Measurements from ENCODE around the gene LYRM4.

Gene LYRM4

GRCh38 chr6:5293692-5294091 lies 32.9 kb upstream of the LYRM4 start:
- H3K9me3 ChIP-seq (ENCODE audit: control insufficient read depth, insufficient read depth, low read depth, low read length) = no peaks in the 10 kb centered on the region
- H3K4me3 ChIP-seq (ENCODE audit: low read depth, low read length) = no peak overlapping the region
- H3K27ac ChIP-seq (ENCODE audit: low read depth, low read length) = no peak overlapping the region
- H3K36me3 ChIP-seq (ENCODE audit: control insufficient read depth, insufficient read depth, low read length) = no peaks in the 10 kb centered on the region
- H3K9ac ChIP-seq (ENCODE audit: low read length) = no peak overlapping the region
- H3K4me1 ChIP-seq (ENCODE audit: control insufficient read depth, insufficient read depth, low read length) = peaks cover 10% of the 10 kb centered on the region
- no peaks in the 10 kb centered on the region for H3K27me3 ChIP-seq (ENCODE audit: control insufficient read depth, insufficient read depth, low read length)

GRCh38 chr6:5292154-5292553 lies 31.4 kb upstream of the LYRM4 start:
- no peak overlapping the region for H3K9ac ChIP-seq (ENCODE audit: low read length)
- no peak overlapping the region for H3K4me3 ChIP-seq (ENCODE audit: low read depth, low read length)
- peaks cover 17% of the 10 kb centered on the region for H3K4me1 ChIP-seq (ENCODE audit: control insufficient read depth, insufficient read depth, low read length)
- H3K27me3 ChIP-seq (ENCODE audit: control insufficient read depth, insufficient read depth, low read length) = no peaks in the 10 kb centered on the region
- H3K9me3 ChIP-seq (ENCODE audit: control insufficient read depth, insufficient read depth, low read depth, low read length) = no peaks in the 10 kb centered on the region
- H3K27ac ChIP-seq (ENCODE audit: low read depth, low read length) = no peak overlapping the region
- H3K36me3 ChIP-seq (ENCODE audit: control insufficient read depth, insufficient read depth, low read length) = no peaks in the 10 kb centered on the region

GRCh38 chr6:5290500-5290899 lies 29.8 kb upstream of the LYRM4 start:
- peaks cover 17% of the 10 kb centered on the region for H3K4me1 ChIP-seq (ENCODE audit: control insufficient read depth, insufficient read depth, low read length)

GRCh38 chr6:5290097-5290496 lies 29.3 kb upstream of the LYRM4 start:
- Histone ChIP-seq H3K36me3 (ENCODE audit: control insufficient read depth, insufficient read depth, low read length) (no peaks in the 10 kb centered on the region), H3K27me3 (ENCODE audit: control insufficient read depth, insufficient read depth, low read length) (no peaks in the 10 kb centered on the region), H3K9ac (ENCODE audit: low read length) (no peak overlapping the region), H3K4me1 (ENCODE audit: control insufficient read depth, insufficient read depth, low read length) (peaks cover 17% of the 10 kb centered on the region), H3K4me3 (ENCODE audit: low read depth, low read length) (no peak overlapping the region), H3K9me3 (ENCODE audit: control insufficient read depth, insufficient read depth, low read depth, low read length) (no peaks in the 10 kb centered on the region), H3K27ac (ENCODE audit: low read depth, low read length) (no peak overlapping the region)

More at GRCh38 chr6:5290500-5290899, 29.8 kb upstream of the LYRM4 start:
- no peaks in the 10 kb centered on the region for H3K36me3 ChIP-seq (ENCODE audit: control insufficient read depth, insufficient read depth, low read length)
- no peak overlapping the region for H3K9ac ChIP-seq (ENCODE audit: low read length)
- H3K9me3 ChIP-seq (ENCODE audit: control insufficient read depth, insufficient read depth, low read depth, low read length) = no peaks in the 10 kb centered on the region
- H3K4me3 ChIP-seq (ENCODE audit: low read depth, low read length) = no peak overlapping the region
- H3K27ac ChIP-seq (ENCODE audit: low read depth, low read length) = no peak overlapping the region
- no peaks in the 10 kb centered on the region for H3K27me3 ChIP-seq (ENCODE audit: control insufficient read depth, insufficient read depth, low read length)

GRCh38 chr6:5287966-5288297 lies 27.2 kb upstream of the LYRM4 start:
- Histone ChIP-seq H3K36me3 (ENCODE audit: control insufficient read depth, insufficient read depth, low read length) (no peaks in the 10 kb centered on the region), H3K27me3 (ENCODE audit: control insufficient read depth, insufficient read depth, low read length) (no peaks in the 10 kb centered on the region), H3K27ac (ENCODE audit: low read depth, low read length) (no peak overlapping the region), H3K9ac (ENCODE audit: low read length) (no peak overlapping the region), H3K4me3 (ENCODE audit: low read depth, low read length) (no peak overlapping the region), H3K4me1 (ENCODE audit: control insufficient read depth, insufficient read depth, low read length) (peaks cover 10% of the 10 kb centered on the region), H3K9me3 (ENCODE audit: control insufficient read depth, insufficient read depth, low read depth, low read length) (no peaks in the 10 kb centered on the region)

GRCh38 chr6:5287205-5287965 lies 26.6 kb upstream of the LYRM4 start:
- Histone ChIP-seq H3K9me3 (ENCODE audit: control insufficient read depth, insufficient read depth, low read depth, low read length) (no peaks in the 10 kb centered on the region), H3K4me3 (ENCODE audit: low read depth, low read length) (no peak overlapping the region), H3K27me3 (ENCODE audit: control insufficient read depth, insufficient read depth, low read length) (no peaks in the 10 kb centered on the region), H3K36me3 (ENCODE audit: control insufficient read depth, insufficient read depth, low read length) (no peaks in the 10 kb centered on the region), H3K4me1 (ENCODE audit: control insufficient read depth, insufficient read depth, low read length) (peaks cover 7% of the 10 kb centered on the region), H3K9ac (ENCODE audit: low read length) (no peak overlapping the region), H3K27ac (ENCODE audit: low read depth, low read length) (no peak overlapping the region)

GRCh38 chr6:5286780-5287179 lies 26.0 kb upstream of the LYRM4 start:
- H3K27me3 ChIP-seq (ENCODE audit: control insufficient read depth, insufficient read depth, low read length) = no peaks in the 10 kb centered on the region
- H3K36me3 ChIP-seq (ENCODE audit: control insufficient read depth, insufficient read depth, low read length) = no peaks in the 10 kb centered on the region
- H3K9ac ChIP-seq (ENCODE audit: low read length) = no peak overlapping the region
- H3K27ac ChIP-seq (ENCODE audit: low read depth, low read length) = no peak overlapping the region
- H3K4me1 ChIP-seq (ENCODE audit: control insufficient read depth, insufficient read depth, low read length) = peaks cover 13% of the 10 kb centered on the region
- no peak overlapping the region for H3K4me3 ChIP-seq (ENCODE audit: low read depth, low read length)
- H3K9me3 ChIP-seq (ENCODE audit: control insufficient read depth, insufficient read depth, low read depth, low read length) = no peaks in the 10 kb centered on the region

- H3K9ac ChIP-seq (ENCODE audit: low read length) = no peak overlapping the region
- no peak overlapping the region for H3K27ac ChIP-seq (ENCODE audit: low read depth, low read length)
- H3K4me3 ChIP-seq (ENCODE audit: low read depth, low read length) = no peak overlapping the region
These were observed 24.8 kb upstream of the LYRM4 start for GRCh38 chr6:5285526-5285925.

GRCh38 chr6:5285081-5285480 lies 24.3 kb upstream of the LYRM4 start:
- no peak overlapping the region for H3K4me3 ChIP-seq (ENCODE audit: low read depth, low read length)
- H3K9ac ChIP-seq (ENCODE audit: low read length) = no peak overlapping the region
- no peak overlapping the region for H3K27ac ChIP-seq (ENCODE audit: low read depth, low read length)
- H3K36me3 ChIP-seq (ENCODE audit: control insufficient read depth, insufficient read depth, low read length) = no peaks in the 10 kb centered on the region
- H3K4me1 ChIP-seq (ENCODE audit: control insufficient read depth, insufficient read depth, low read length) = peaks cover 14% of the 10 kb centered on the region
- H3K27me3 ChIP-seq (ENCODE audit: control insufficient read depth, insufficient read depth, low read length) = no peaks in the 10 kb centered on the region
- H3K9me3 ChIP-seq (ENCODE audit: control insufficient read depth, insufficient read depth, low read depth, low read length) = no peaks in the 10 kb centered on the region

More at GRCh38 chr6:5285526-5285925, 24.8 kb upstream of the LYRM4 start:
- Histone ChIP-seq H3K27me3 (ENCODE audit: control insufficient read depth, insufficient read depth, low read length) (no peaks in the 10 kb centered on the region), H3K9me3 (ENCODE audit: control insufficient read depth, insufficient read depth, low read depth, low read length) (no peaks in the 10 kb centered on the region), H3K36me3 (ENCODE audit: control insufficient read depth, insufficient read depth, low read length) (no peaks in the 10 kb centered on the region), H3K4me1 (ENCODE audit: control insufficient read depth, insufficient read depth, low read length) (peaks cover 14% of the 10 kb centered on the region)

- H3K9me3 ChIP-seq (ENCODE audit: control insufficient read depth, insufficient read depth, low read depth, low read length) = no peaks in the 10 kb centered on the region
- no peak overlapping the region for H3K9ac ChIP-seq (ENCODE audit: low read length)
- H3K27me3 ChIP-seq (ENCODE audit: control insufficient read depth, insufficient read depth, low read length) = no peaks in the 10 kb centered on the region
- H3K36me3 ChIP-seq (ENCODE audit: control insufficient read depth, insufficient read depth, low read length) = no peaks in the 10 kb centered on the region
- no peak overlapping the region for H3K27ac ChIP-seq (ENCODE audit: low read depth, low read length)
- peaks cover 11% of the 10 kb centered on the region for H3K4me1 ChIP-seq (ENCODE audit: control insufficient read depth, insufficient read depth, low read length)
- H3K4me3 ChIP-seq (ENCODE audit: low read depth, low read length) = no peak overlapping the region
These were observed 21.5 kb upstream of the LYRM4 start for GRCh38 chr6:5282191-5282623.

GRCh38 chr6:5280920-5281319 lies 20.2 kb upstream of the LYRM4 start:
- Histone ChIP-seq H3K27ac (ENCODE audit: low read depth, low read length) (no peak overlapping the region), H3K4me3 (ENCODE audit: low read depth, low read length) (no peak overlapping the region), H3K9me3 (ENCODE audit: control insufficient read depth, insufficient read depth, low read depth, low read length) (no peaks in the 10 kb centered on the region), H3K27me3 (ENCODE audit: control insufficient read depth, insufficient read depth, low read length) (no peaks in the 10 kb centered on the region), H3K9ac (ENCODE audit: low read length) (no peak overlapping the region), H3K36me3 (ENCODE audit: control insufficient read depth, insufficient read depth, low read length) (no peaks in the 10 kb centered on the region), H3K4me1 (ENCODE audit: control insufficient read depth, insufficient read depth, low read length) (peaks cover 20% of the 10 kb centered on the region)

All from HUES6 (cell line).